Epithelial cell of prostate (primary cell): ENCODE measurements around the gene SIGLEC1.

Source experiments
- DNase-seq: peaks from one replicate; pipeline ENCODE4 v3.0.0-alpha.2; 2011; ENCODE audit warnings: low read depth, low spot score
- H3K27ac ChIP-seq: fragments of 450-650 bp; 2 replicates; pipeline ENCODE4 v1.5.1; 2017; ENCODE audit warnings: mild to moderate bottlenecking

SIGLEC1 gene

GRCh38 chr20:3702611-3703391 is 9.6 kb downstream of the SIGLEC1 start:
- no peak overlapping the region for H3K27ac ChIP-seq
- DNase-seq, result no peak

GRCh38 chr20:3701061-3701998 is 11.1 kb downstream of the SIGLEC1 start:
- no peak overlapping the region for H3K27ac ChIP-seq
- no peak for DNase-seq

GRCh38 chr20:3699037-3699436 is 13.4 kb downstream of the SIGLEC1 start:
- H3K27ac ChIP-seq, result no peak overlapping the region
- no peak for DNase-seq

GRCh38 chr20:3698591-3699001 is 13.8 kb downstream of the SIGLEC1 start:
- H3K27ac ChIP-seq, result no peak overlapping the region
- no peak for DNase-seq

GRCh38 chr20:3697588-3698305 is 14.7 kb downstream of the SIGLEC1 start:
- DNase-seq, result no peak
- H3K27ac ChIP-seq, result no peak overlapping the region

GRCh38 chr20:3696745-3697587 is 15.4 kb downstream of the SIGLEC1 start:
- no peak for DNase-seq
- no peak overlapping the region for H3K27ac ChIP-seq

GRCh38 chr20:3696200-3696599 is 16.2 kb downstream of the SIGLEC1 start:
- no peak for DNase-seq

GRCh38 chr20:3694864-3695263 is 17.5 kb downstream of the SIGLEC1 start:
- DNase-seq, result no peak
- no peak overlapping the region for H3K27ac ChIP-seq

More at GRCh38 chr20:3696200-3696599, 16.2 kb downstream of the SIGLEC1 start:
- H3K27ac ChIP-seq, result no peak overlapping the region

GRCh38 chr20:3693376-3693775 is 19.0 kb downstream of the SIGLEC1 start:
- DNase-seq, result no peak
- H3K27ac ChIP-seq, result no peak overlapping the region

GRCh38 chr20:3692706-3693294 is 19.6 kb downstream of the SIGLEC1 start:
- no peak for DNase-seq
- H3K27ac ChIP-seq, result no peak overlapping the region

- H3K27ac ChIP-seq, result no peak overlapping the region
- DNase-seq, result no peak
These were observed 20.5 kb downstream of the SIGLEC1 start for GRCh38 chr20:3691897-3692296.

GRCh38 chr20:3691306-3691705 is 21.1 kb downstream of the SIGLEC1 start:
- no peak for DNase-seq
- H3K27ac ChIP-seq, result no peak overlapping the region

GRCh38 chr20:3690413-3690812 is 22.0 kb downstream of the SIGLEC1 start:
- DNase-seq, result no peak
- H3K27ac ChIP-seq, result no peak overlapping the region

- H3K27ac ChIP-seq, result no peak overlapping the region
- DNase-seq, result no peak
These were observed 22.4 kb downstream of the SIGLEC1 start for GRCh38 chr20:3689978-3690377.

GRCh38 chr20:3687655-3688054 is 24.7 kb downstream of the SIGLEC1 start:
- no peak for DNase-seq
- no peak overlapping the region for H3K27ac ChIP-seq

GRCh38 chr20:3686867-3687321 is 25.5 kb downstream of the SIGLEC1 start:
- DNase-seq, result peak; percentile 51
- H3K27ac ChIP-seq, result no peak overlapping the region

GRCh38 chr20:3686421-3686820 is 26.0 kb downstream of the SIGLEC1 start:
- no peak overlapping the region for H3K27ac ChIP-seq
- DNase-seq, result no peak

- no peak overlapping the region for H3K27ac ChIP-seq
- no peak for DNase-seq
These were observed 27.1 kb downstream of the SIGLEC1 start for GRCh38 chr20:3685341-3685740.
